HEK293 (cell line): ENCODE measurements around the gene MCRIP2.
A peak's percentile ranks its signal among the peaks of the same experiment; 100 is the strongest.

Experiments
- FEZF1 ChIP-seq: fragments of 450-650 bp; formaldehyde crosslinking; IDR thresholded peaks from 2 replicates; pipeline ENCODE4 v1.5.1; 2016; ENCODE audit warnings: missing biosample characterization, missing genetic modification characterization
- SALL2 ChIP-seq: fragments of 450-650 bp; formaldehyde crosslinking; IDR thresholded peaks from 2 replicates; pipeline ENCODE4 v1.5.0; 2017; ENCODE audit warnings: missing biosample characterization, mild to moderate bottlenecking, missing genetic modification characterization, borderline replicate concordance
- ZFP3 ChIP-seq: fragments of 450-650 bp; formaldehyde crosslinking; IDR thresholded peaks from 2 replicates; pipeline ENCODE4 v1.5.1; 2016; ENCODE audit warnings: low read depth, missing biosample characterization, missing genetic modification characterization
- ZNF112 ChIP-seq: fragments of 450-650 bp; formaldehyde crosslinking; IDR thresholded peaks from 2 replicates; pipeline ENCODE4 v1.5.0; 2017; ENCODE audit warnings: missing biosample characterization, missing genetic modification characterization
- ZNF133 ChIP-seq: fragments of 450-650 bp; formaldehyde crosslinking; IDR thresholded peaks from 2 replicates; pipeline ENCODE4 v1.5.1; 2016; ENCODE audit warnings: missing biosample characterization, missing genetic modification characterization
- ZNF146 ChIP-seq: fragments of 450-650 bp; formaldehyde crosslinking; IDR thresholded peaks from 2 replicates; pipeline ENCODE4 v1.5.1; 2016; ENCODE audit warnings: missing biosample characterization, missing genetic modification characterization
- ZNF239 ChIP-seq: fragments of 450-650 bp; formaldehyde crosslinking; IDR thresholded peaks from 2 replicates; pipeline ENCODE4 v1.5.1; 2016; ENCODE audit warnings: missing biosample characterization, missing genetic modification characterization
- ZNF248 ChIP-seq: fragments of 450-650 bp; formaldehyde crosslinking; IDR thresholded peaks from 2 replicates; pipeline ENCODE4 v1.5.1; 2017; ENCODE audit warnings: missing biosample characterization, missing genetic modification characterization
- ZNF416 ChIP-seq: fragments of 450-650 bp; formaldehyde crosslinking; IDR thresholded peaks from 2 replicates; pipeline ENCODE4 v1.5.1; 2016; ENCODE audit warnings: missing biosample characterization, missing genetic modification characterization
- ZNF510 ChIP-seq: fragments of 450-650 bp; formaldehyde crosslinking; IDR thresholded peaks from 2 replicates; pipeline ENCODE4 v1.5.1; 2018; ENCODE audit warnings: mild to moderate bottlenecking, missing genetic modification characterization, missing biosample characterization; ENCODE audit not compliant: insufficient replicate concordance
- ZNF521 ChIP-seq: fragments of 450-650 bp; formaldehyde crosslinking; IDR thresholded peaks from 2 replicates; pipeline ENCODE4 v1.5.1; 2017; ENCODE audit warnings: missing biosample characterization, mild to moderate bottlenecking, missing genetic modification characterization
- ZNF529 ChIP-seq: fragments of 450-650 bp; formaldehyde crosslinking; IDR thresholded peaks from 2 replicates; pipeline ENCODE4 v1.5.1; 2017; ENCODE audit warnings: missing genetic modification characterization, missing biosample characterization; ENCODE audit not compliant: insufficient replicate concordance
- ZNF664 ChIP-seq: fragments of 450-650 bp; formaldehyde crosslinking; IDR thresholded peaks from 2 replicates; pipeline ENCODE4 v1.5.1; 2016; ENCODE audit warnings: missing biosample characterization, missing genetic modification characterization
- ZNF768 ChIP-seq: fragments of 450-650 bp; formaldehyde crosslinking; IDR thresholded peaks from 2 replicates; pipeline ENCODE4 v1.5.1; 2018; ENCODE audit warnings: missing biosample characterization, mild to moderate bottlenecking, missing genetic modification characterization
- TF ChIP-seq, protein P1 (sequence below): fragments of 450-650 bp; formaldehyde crosslinking; IDR thresholded peaks from 2 replicates; pipeline ENCODE4 v1.5.1; 2016; ENCODE audit warnings: missing biosample characterization, missing genetic modification characterization, borderline replicate concordance
- TF ChIP-seq, protein P2 (sequence below): fragments of 450-650 bp; formaldehyde crosslinking; IDR thresholded peaks from 2 replicates; pipeline ENCODE4 v1.5.1; 2017; ENCODE audit warnings: missing biosample characterization, missing genetic modification characterization
- TF ChIP-seq, protein P3 (sequence below): fragments of 450-650 bp; formaldehyde crosslinking; IDR thresholded peaks from 2 replicates; pipeline ENCODE4 v1.5.1; 2016; ENCODE audit warnings: missing biosample characterization, missing genetic modification characterization, low read depth
- TF ChIP-seq, protein P4 (sequence below): fragments of 450-650 bp; formaldehyde crosslinking; IDR thresholded peaks from 2 replicates; pipeline ENCODE4 v1.5.1; 2016; ENCODE audit warnings: missing biosample characterization, missing genetic modification characterization
- TF ChIP-seq, protein P5 (sequence below): fragments of 450-650 bp; formaldehyde crosslinking; IDR thresholded peaks from 2 replicates; pipeline ENCODE4 v1.5.1; 2016; ENCODE audit warnings: missing biosample characterization, missing genetic modification characterization
- TF ChIP-seq, protein P6 (sequence below): fragments of 450-650 bp; formaldehyde crosslinking; IDR thresholded peaks from 2 replicates; pipeline ENCODE4 v1.5.1; 2016; ENCODE audit warnings: missing biosample characterization, missing genetic modification characterization
- TF ChIP-seq, protein P7 (sequence below): IDR thresholded peaks from 2 replicates; pipeline ENCODE4 v1.6.1; 2011; ENCODE audit warnings: mild to moderate bottlenecking, low read depth, low read length, borderline replicate concordance

The MCRIP2 gene

DNA sequence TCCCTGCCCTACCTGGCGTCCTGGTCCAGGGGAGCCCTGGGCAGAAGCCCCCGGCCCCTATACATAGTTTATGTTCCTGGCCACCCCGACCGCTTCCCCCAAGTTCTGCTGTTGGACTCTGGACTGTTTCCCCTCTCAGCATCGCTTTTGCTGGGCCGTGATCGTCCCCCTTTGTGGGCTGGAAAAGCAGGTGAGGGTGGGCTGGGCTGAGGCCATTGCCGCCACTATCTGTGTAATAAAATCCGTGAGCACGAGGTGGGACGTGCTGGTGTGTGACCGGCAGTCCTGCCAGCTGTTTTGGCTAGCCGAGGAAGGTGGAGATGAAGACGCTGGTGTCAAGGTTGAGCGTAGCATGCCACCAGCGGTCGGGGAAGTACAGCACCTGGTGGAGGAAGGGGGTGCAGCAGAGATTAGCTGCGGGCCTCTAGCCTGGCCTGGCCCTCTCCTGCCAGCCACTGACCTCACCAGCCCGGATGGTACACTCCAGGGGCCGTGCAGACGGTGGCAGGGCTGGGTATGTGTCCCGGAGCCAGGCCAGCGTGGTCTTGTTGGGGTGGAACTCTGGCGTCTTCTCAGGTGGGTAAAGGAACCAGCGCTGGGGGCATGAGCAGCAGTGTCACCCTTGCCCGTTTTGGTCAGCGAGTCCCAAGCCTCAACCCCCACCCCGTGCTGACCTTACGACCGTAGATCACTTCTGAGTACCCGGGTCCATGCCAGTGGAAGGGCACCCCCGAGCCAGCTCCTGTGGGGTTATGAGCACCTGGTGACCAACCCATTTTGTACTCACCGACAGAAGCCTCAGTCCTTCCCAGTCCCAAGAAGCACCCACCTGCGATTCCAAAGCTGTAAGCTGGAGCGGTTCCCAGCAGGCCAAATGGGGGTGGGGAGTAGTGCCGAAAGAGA is 41.1 kb downstream of the MCRIP2 start (continued):
- TF ChIP-seq, protein P1, sequence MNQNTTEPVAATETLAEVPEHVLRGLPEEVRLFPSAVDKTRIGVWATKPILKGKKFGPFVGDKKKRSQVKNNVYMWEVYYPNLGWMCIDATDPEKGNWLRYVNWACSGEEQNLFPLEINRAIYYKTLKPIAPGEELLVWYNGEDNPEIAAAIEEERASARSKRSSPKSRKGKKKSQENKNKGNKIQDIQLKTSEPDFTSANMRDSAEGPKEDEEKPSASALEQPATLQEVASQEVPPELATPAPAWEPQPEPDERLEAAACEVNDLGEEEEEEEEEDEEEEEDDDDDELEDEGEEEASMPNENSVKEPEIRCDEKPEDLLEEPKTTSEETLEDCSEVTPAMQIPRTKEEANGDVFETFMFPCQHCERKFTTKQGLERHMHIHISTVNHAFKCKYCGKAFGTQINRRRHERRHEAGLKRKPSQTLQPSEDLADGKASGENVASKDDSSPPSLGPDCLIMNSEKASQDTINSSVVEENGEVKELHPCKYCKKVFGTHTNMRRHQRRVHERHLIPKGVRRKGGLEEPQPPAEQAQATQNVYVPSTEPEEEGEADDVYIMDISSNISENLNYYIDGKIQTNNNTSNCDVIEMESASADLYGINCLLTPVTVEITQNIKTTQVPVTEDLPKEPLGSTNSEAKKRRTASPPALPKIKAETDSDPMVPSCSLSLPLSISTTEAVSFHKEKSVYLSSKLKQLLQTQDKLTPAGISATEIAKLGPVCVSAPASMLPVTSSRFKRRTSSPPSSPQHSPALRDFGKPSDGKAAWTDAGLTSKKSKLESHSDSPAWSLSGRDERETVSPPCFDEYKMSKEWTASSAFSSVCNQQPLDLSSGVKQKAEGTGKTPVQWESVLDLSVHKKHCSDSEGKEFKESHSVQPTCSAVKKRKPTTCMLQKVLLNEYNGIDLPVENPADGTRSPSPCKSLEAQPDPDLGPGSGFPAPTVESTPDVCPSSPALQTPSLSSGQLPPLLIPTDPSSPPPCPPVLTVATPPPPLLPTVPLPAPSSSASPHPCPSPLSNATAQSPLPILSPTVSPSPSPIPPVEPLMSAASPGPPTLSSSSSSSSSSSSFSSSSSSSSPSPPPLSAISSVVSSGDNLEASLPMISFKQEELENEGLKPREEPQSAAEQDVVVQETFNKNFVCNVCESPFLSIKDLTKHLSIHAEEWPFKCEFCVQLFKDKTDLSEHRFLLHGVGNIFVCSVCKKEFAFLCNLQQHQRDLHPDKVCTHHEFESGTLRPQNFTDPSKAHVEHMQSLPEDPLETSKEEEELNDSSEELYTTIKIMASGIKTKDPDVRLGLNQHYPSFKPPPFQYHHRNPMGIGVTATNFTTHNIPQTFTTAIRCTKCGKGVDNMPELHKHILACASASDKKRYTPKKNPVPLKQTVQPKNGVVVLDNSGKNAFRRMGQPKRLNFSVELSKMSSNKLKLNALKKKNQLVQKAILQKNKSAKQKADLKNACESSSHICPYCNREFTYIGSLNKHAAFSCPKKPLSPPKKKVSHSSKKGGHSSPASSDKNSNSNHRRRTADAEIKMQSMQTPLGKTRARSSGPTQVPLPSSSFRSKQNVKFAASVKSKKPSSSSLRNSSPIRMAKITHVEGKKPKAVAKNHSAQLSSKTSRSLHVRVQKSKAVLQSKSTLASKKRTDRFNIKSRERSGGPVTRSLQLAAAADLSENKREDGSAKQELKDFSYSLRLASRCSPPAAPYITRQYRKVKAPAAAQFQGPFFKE (tag by site-specific recombination), result peak; percentile 43; the same call in 1 of the 2 replicates
- TF ChIP-seq SALL2 (no peak), ZFP3 (tag by site-specific recombination) (no peak), ZNF112 (tag by site-specific recombination) (no peak), ZNF248 (tag by site-specific recombination) (no peak), ZNF529 (tag by site-specific recombination) (no peak), ZNF239 (0 out of 2 replicates have a peak, but pooled peaks have one; percentile 62), ZNF416 (tag by site-specific recombination) (no peak), ZNF768 (tag by site-specific recombination) (0 out of 2 replicates have a peak, but pooled peaks have one; percentile 2), ZNF510 (tag by site-specific recombination) (no peak), ZNF146 (peak; percentile 1; the same call in 1 of the 2 replicates), ZNF521 (tag by site-specific recombination) (no peak), ZNF664 (no peak), FEZF1 (tag by site-specific recombination) (no peak), ZNF133 (tag by site-specific recombination) (no peak)
- TF ChIP-seq, protein P2, sequence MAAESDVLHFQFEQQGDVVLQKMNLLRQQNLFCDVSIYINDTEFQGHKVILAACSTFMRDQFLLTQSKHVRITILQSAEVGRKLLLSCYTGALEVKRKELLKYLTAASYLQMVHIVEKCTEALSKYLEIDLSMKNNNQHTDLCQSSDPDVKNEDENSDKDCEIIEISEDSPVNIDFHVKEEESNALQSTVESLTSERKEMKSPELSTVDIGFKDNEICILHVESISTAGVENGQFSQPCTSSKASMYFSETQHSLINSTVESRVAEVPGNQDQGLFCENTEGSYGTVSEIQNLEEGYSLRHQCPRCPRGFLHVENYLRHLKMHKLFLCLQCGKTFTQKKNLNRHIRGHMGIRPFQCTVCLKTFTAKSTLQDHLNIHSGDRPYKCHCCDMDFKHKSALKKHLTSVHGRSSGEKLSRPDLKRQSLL (tag by site-specific recombination), result no peak
- TF ChIP-seq, protein P3, sequence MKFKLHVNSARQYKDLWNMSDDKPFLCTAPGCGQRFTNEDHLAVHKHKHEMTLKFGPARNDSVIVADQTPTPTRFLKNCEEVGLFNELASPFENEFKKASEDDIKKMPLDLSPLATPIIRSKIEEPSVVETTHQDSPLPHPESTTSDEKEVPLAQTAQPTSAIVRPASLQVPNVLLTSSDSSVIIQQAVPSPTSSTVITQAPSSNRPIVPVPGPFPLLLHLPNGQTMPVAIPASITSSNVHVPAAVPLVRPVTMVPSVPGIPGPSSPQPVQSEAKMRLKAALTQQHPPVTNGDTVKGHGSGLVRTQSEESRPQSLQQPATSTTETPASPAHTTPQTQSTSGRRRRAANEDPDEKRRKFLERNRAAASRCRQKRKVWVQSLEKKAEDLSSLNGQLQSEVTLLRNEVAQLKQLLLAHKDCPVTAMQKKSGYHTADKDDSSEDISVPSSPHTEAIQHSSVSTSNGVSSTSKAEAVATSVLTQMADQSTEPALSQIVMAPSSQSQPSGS, result no peak
- TF ChIP-seq, protein P4, sequence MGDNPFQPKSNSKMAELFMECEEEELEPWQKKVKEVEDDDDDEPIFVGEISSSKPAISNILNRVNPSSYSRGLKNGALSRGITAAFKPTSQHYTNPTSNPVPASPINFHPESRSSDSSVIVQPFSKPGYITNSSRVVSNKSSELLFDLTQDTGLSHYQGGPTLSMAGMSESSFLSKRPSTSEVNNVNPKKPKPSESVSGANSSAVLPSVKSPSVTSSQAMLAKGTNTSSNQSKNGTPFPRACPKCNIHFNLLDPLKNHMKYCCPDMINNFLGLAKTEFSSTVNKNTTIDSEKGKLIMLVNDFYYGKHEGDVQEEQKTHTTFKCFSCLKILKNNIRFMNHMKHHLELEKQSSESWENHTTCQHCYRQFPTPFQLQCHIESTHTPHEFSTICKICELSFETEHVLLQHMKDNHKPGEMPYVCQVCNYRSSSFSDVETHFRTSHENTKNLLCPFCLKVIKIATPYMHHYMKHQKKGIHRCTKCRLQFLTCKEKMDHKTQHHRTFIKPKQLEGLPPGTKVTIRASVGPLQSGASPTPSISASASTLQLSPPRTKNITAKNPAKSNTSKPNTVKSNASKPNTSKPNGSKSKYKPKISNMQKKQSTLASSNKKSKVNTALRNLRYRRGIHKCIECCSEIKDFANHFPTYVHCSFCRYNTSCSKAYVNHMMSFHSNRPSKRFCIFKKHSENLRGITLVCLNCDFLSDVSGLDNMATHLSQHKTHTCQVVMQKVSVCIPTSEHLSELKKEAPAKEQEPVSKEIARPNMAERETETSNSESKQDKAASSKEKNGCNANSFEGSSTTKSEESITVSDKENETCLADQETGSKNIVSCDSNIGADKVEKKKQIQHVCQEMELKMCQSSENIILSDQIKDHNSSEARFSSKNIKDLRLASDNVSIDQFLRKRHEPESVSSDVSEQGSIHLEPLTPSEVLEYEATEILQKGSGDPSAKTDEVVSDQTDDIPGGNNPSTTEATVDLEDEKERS (tag by site-specific recombination), result no peak
- TF ChIP-seq, protein P5, sequence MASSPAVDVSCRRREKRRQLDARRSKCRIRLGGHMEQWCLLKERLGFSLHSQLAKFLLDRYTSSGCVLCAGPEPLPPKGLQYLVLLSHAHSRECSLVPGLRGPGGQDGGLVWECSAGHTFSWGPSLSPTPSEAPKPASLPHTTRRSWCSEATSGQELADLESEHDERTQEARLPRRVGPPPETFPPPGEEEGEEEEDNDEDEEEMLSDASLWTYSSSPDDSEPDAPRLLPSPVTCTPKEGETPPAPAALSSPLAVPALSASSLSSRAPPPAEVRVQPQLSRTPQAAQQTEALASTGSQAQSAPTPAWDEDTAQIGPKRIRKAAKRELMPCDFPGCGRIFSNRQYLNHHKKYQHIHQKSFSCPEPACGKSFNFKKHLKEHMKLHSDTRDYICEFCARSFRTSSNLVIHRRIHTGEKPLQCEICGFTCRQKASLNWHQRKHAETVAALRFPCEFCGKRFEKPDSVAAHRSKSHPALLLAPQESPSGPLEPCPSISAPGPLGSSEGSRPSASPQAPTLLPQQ (tag by site-specific recombination), result peak; percentile 8; the same call in 1 of the 2 replicates
- TF ChIP-seq, protein P6, sequence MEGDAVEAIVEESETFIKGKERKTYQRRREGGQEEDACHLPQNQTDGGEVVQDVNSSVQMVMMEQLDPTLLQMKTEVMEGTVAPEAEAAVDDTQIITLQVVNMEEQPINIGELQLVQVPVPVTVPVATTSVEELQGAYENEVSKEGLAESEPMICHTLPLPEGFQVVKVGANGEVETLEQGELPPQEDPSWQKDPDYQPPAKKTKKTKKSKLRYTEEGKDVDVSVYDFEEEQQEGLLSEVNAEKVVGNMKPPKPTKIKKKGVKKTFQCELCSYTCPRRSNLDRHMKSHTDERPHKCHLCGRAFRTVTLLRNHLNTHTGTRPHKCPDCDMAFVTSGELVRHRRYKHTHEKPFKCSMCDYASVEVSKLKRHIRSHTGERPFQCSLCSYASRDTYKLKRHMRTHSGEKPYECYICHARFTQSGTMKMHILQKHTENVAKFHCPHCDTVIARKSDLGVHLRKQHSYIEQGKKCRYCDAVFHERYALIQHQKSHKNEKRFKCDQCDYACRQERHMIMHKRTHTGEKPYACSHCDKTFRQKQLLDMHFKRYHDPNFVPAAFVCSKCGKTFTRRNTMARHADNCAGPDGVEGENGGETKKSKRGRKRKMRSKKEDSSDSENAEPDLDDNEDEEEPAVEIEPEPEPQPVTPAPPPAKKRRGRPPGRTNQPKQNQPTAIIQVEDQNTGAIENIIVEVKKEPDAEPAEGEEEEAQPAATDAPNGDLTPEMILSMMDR, result peak; percentile 69
- TF ChIP-seq, protein P7, sequence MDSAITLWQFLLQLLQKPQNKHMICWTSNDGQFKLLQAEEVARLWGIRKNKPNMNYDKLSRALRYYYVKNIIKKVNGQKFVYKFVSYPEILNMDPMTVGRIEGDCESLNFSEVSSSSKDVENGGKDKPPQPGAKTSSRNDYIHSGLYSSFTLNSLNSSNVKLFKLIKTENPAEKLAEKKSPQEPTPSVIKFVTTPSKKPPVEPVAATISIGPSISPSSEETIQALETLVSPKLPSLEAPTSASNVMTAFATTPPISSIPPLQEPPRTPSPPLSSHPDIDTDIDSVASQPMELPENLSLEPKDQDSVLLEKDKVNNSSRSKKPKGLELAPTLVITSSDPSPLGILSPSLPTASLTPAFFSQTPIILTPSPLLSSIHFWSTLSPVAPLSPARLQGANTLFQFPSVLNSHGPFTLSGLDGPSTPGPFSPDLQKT, result no peak
